B cell (primary cell): Measurements from ENCODE around the gene MYT1. TPM values are rescaled to one million over a fixed set of nuclear protein-coding genes. Genes with fewer than 3 reads are reported as not detected.
"Not testable (repeated sequence)": the region's sequence is repeated elsewhere in the genome, so short reads cannot be mapped to it uniquely, and the experiment has no call there.

Source experiments
- ATAC-seq: fragments of 200-7000 bp; cut with Tn5 transposase; one replicate; pipeline ENCODE4 v1.10.0; 2021; ENCODE audit warnings: low read depth, mild to moderate bottlenecking, moderate number of reproducible peaks, moderate library complexity
- CTCF ChIA-PET: fragments of 350-600 bp; sonication (Branson Sonifier 250); formaldehyde crosslinking; loops from one replicate; lab custom pipeline; 2021; ENCODE audit warnings: antibody characterized with exemption, inconsistent platforms; lab: Charles Lee
- POLR2A ChIA-PET: fragments of 350-600 bp; sonication (Branson Sonifier 250); formaldehyde crosslinking; loops from one replicate; lab custom pipeline; 2021; ENCODE audit warnings: antibody characterized with exemption; lab: Charles Lee
- DNase-seq: peaks from one replicate; pipeline ENCODE4 v3.0.0; 2013
- H2AFZ ChIP-seq: 2 replicates; pipeline ENCODE4 v1.6.1; 2012; ENCODE audit warnings: mild to moderate bottlenecking, low read depth, low read length; ENCODE audit not compliant: insufficient read depth, poor library complexity, severe bottlenecking
- H3K27ac ChIP-seq, 2 donors: 1 replicate in 1 of 2; 2 replicates in 1 of 2; pipeline ENCODE4 v1.5.1; 2012 to 2013; ENCODE audit warnings: low read length in 2 of 2, mild to moderate bottlenecking in 2 of 2, moderate library complexity in 1 of 2
- H3K27me3 ChIP-seq, 4 experiments: fragments of 200-600 bp in 1 of 4; sonication (generic) in 1 of 4; replicated peaks in 1 of 4; 1 replicate in 2 of 4; 2 replicates in 2 of 4; pipeline versions ENCODE4 v1.6.1 to v1.7.0; 2013 to 2016; ENCODE audit warnings: low read length in 3 of 4, mild to moderate bottlenecking in 2 of 4, mixed read lengths in 1 of 4, moderate library complexity in 1 of 4; ENCODE audit not compliant: insufficient read depth in 4 of 4, control insufficient read depth in 3 of 4; ENCODE audit errors: control extremely low read depth in 1 of 4
- H3K36me3 ChIP-seq, 2 experiments: replicated peaks in 1 of 2; 1 replicate in 1 of 2; 2 replicates in 1 of 2; pipeline versions ENCODE4 v1.6.1 to v1.7.1; 2013; ENCODE audit warnings: low read length in 1 of 2; ENCODE audit not compliant: insufficient read depth in 2 of 2, control insufficient read depth in 1 of 2; ENCODE audit errors: control extremely low read depth in 1 of 2, extremely low read depth in 1 of 2
- H3K4me1 ChIP-seq, 2 donors: fragments of 200-600 bp in 1 of 2; sonication (generic) in 1 of 2; 1 replicate in 1 of 2; 2 replicates in 1 of 2; pipeline versions ENCODE4 v1.5.1 to v1.6.1; 2013 to 2017; ENCODE audit warnings: low read length in 2 of 2; ENCODE audit not compliant: control insufficient read depth in 2 of 2, insufficient read depth in 2 of 2
- H3K4me2 ChIP-seq: replicated peaks from 2 replicates; pipeline ENCODE3; 2012; ENCODE audit warnings: mild to moderate bottlenecking, low read depth, low read length; ENCODE audit not compliant: poor library complexity, severe bottlenecking
- H3K4me3 ChIP-seq, 5 experiments: fragments of 200-600 bp in 1 of 5; sonication (generic) in 1 of 5; 1 replicate in 3 of 5; 2 replicates in 2 of 5; pipeline versions ENCODE4 v1.5.1 to v1.7.0; 2011 to 2016; ENCODE audit warnings: low read length in 4 of 5, mild to moderate bottlenecking in 4 of 5, low read depth in 2 of 5, control low read depth in 1 of 5, moderate library complexity in 1 of 5; ENCODE audit not compliant: insufficient read depth in 1 of 5; ENCODE audit errors: control extremely low read depth in 1 of 5, extremely low read depth in 1 of 5
- H3K79me2 ChIP-seq: fragments of 200-600 bp; sonication (generic); one replicate; pipeline ENCODE4 v1.6.0; 2016; ENCODE audit warnings: low read length; ENCODE audit not compliant: control insufficient read depth, insufficient read depth
- H3K9ac ChIP-seq: fragments of 200-600 bp; sonication (generic); 2 replicates; pipeline ENCODE4 v1.6.1; 2017; ENCODE audit warnings: mild to moderate bottlenecking, low read length, moderate library complexity
- H3K9me3 ChIP-seq, 3 donors: one replicate each; pipeline versions ENCODE4 v1.6.1 to v1.7.1; 2013; ENCODE audit warnings: low read length in 2 of 3; ENCODE audit not compliant: control insufficient read depth in 2 of 3, insufficient read depth in 1 of 3; ENCODE audit errors: control extremely low read depth in 1 of 3
- H4K20me1 ChIP-seq: 2 replicates; pipeline ENCODE4 v1.6.0; 2012; ENCODE audit warnings: mild to moderate bottlenecking, low read length; ENCODE audit not compliant: insufficient read depth, control insufficient read depth, poor library complexity, severe bottlenecking
- H3K27ac Mint-ChIP-seq: one replicate; pipeline ENCODE4 v1.8.0; 2021; ENCODE audit warnings: mixed read lengths
- H3K27me3 Mint-ChIP-seq: one replicate; pipeline ENCODE4 v1.8.0; 2021; ENCODE audit warnings: mixed read lengths
- H3K4me1 Mint-ChIP-seq: one replicate; pipeline ENCODE4 v1.8.0; 2021; ENCODE audit warnings: mixed read lengths
- H3K4me3 Mint-ChIP-seq: one replicate; pipeline ENCODE4 v1.8.0; 2021; ENCODE audit warnings: mixed read lengths
- H3K9me3 Mint-ChIP-seq: one replicate; pipeline ENCODE4 v1.8.0; 2022; ENCODE audit warnings: mixed read lengths; ENCODE audit not compliant: insufficient read depth
- EZH2 ChIP-seq: IDR thresholded peaks from 2 replicates; pipeline ENCODE4 v1.6.1; 2012; ENCODE audit warnings: borderline replicate concordance, low read depth, mild to moderate bottlenecking, moderate library complexity, low read length; ENCODE audit not compliant: insufficient read depth, poor library complexity, severe bottlenecking
- WGBS: methylation state at CpG from one replicate; pipeline ENCODE4 v1.1.5; 2013; ENCODE audit warnings: missing lambda C conversion rate; ENCODE audit not compliant: insufficient coverage; 5-methylcytosine and 5-hydroxymethylcytosine counted together
- intact Hi-C: fragments of 100-400 bp; cut with micrococcal nuclease; formaldehyde crosslinking; loops from one replicate; pipeline ENCODE4 v1.10.0; 2022
- polyA plus RNA-seq: library from polyadenylated mRNA; depleted of rRNA; stranded (reverse); fragments of >200 nt; gene quantifications from 2 replicates; pipeline ENCODE4 v1.2.3, GENCODE V29; 2012
- total RNA-seq, 2 donors: library from RNA; stranded (reverse); fragments of 120-200 nt in 1 of 2; gene quantifications; 1 replicate in 1 of 2; 2 replicates in 1 of 2; pipeline versions ENCODE4 v1.2.3 to v1.2.4, GENCODE V29; 2013 to 2022
- TF ChIP-seq, protein P1 (sequence below): fragments of 200-600 bp; IDR thresholded peaks from one replicate; pipeline ENCODE4 v1.8.0; 2022; ENCODE audit warnings: antibody characterized with exemption, mild to moderate bottlenecking

MYT1 gene
- total and polyA plus RNA-seq, 2 donors (not counting 1 experiment from before 2014, with no cell fraction given) = 0.49 to 42.2 TPM

DNA sequence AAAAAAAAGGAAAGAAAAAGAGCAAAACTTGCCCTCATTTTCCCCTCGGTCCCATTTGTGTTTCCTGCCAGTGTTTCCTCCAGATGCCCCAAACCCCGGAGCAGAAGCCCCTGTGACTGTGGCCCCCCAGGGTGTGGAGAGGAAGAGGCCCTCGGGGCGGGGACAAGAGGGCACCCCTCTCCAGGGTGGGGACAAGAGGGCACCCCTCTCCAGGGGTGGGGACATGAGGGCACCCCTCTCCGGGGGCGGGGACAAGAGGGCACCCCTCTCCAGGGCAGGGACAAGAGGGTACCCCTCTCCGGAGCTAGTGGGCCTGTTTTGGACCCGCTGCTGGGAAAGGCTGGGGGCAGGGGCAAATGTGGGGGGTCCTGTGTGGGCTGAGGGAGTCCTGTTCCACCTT lies 13.1 kb downstream of the MYT1 start:
- H3K4me1 ChIP-seq = no peaks in the 10 kb centered on the region
- H3K27ac ChIP-seq = no peak overlapping the region
- no peaks in the 10 kb centered on the region for H3K79me2 ChIP-seq
- Mint-ChIP-seq H3K27me3 (peaks cover 23% of the 10 kb centered on the region), H3K9me3 (peaks cover 4% of the 10 kb centered on the region), H3K4me3 (no peak overlapping the region), H3K4me1 (no peaks in the 10 kb centered on the region), H3K27ac (no peak overlapping the region)
- peaks cover 0 to 10% (median 0%) of the 10 kb centered on the region in 3 donors for H3K9me3 ChIP-seq
- H3K36me3 ChIP-seq = no peaks in the 10 kb centered on the region
- no peak for ATAC-seq
- no peak overlapping the region for H3K4me2 ChIP-seq
- H3K9ac ChIP-seq = no peak overlapping the region
- 56% methylated on average over 5 of the region's 8 CpGs for WGBS
- H2AFZ ChIP-seq = no peak overlapping the region
- no peaks in the 10 kb centered on the region for H4K20me1 ChIP-seq
- intact Hi-C loops = no loop called here
- no peak for DNase-seq
- TF ChIP-seq EZH2 = no peak
- TF ChIP-seq, protein P1, sequence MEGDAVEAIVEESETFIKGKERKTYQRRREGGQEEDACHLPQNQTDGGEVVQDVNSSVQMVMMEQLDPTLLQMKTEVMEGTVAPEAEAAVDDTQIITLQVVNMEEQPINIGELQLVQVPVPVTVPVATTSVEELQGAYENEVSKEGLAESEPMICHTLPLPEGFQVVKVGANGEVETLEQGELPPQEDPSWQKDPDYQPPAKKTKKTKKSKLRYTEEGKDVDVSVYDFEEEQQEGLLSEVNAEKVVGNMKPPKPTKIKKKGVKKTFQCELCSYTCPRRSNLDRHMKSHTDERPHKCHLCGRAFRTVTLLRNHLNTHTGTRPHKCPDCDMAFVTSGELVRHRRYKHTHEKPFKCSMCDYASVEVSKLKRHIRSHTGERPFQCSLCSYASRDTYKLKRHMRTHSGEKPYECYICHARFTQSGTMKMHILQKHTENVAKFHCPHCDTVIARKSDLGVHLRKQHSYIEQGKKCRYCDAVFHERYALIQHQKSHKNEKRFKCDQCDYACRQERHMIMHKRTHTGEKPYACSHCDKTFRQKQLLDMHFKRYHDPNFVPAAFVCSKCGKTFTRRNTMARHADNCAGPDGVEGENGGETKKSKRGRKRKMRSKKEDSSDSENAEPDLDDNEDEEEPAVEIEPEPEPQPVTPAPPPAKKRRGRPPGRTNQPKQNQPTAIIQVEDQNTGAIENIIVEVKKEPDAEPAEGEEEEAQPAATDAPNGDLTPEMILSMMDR = no peak
- peaks cover 0 to 4% (median 0%) of the 10 kb centered on the region in 4 experiments for H3K27me3 ChIP-seq
- ChIA-PET CTCF (no interaction called here), POLR2A (no interaction called here)
- no peak overlapping the region for H3K4me3 ChIP-seq

DNA sequence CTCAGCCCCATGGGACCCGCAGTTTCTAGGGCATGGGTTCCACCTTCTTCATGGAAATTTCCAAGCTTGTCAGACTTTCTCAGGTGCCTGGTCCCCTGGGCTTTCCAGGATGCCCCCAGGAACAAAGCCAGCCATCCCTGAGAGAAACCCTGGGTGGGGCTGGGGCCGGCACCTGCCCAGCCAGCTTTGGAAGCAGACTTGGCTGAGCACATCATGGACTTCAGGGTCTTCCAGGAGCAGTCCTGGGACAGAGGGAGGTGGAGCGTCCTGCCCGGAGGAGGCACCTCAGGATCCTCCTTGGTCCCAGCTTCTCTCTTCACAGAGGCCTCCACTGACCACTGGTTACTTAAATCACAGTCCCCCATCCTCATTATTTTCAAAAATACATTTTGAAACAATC lies 13.5 kb downstream of the MYT1 start:
- Mint-ChIP-seq H3K27me3 (peaks cover 26% of the 10 kb centered on the region), H3K27ac (no peak overlapping the region), H3K4me1 (no peaks in the 10 kb centered on the region), H3K4me3 (no peak overlapping the region), H3K9me3 (peaks cover 4% of the 10 kb centered on the region)
- H3K27me3 ChIP-seq = peaks cover 0 to 4% (median 0%) of the 10 kb centered on the region in 4 experiments
- H4K20me1 ChIP-seq = no peaks in the 10 kb centered on the region
- no peak overlapping the region for H3K4me3 ChIP-seq
- H3K9me3 ChIP-seq = peaks cover 0 to 10% (median 0%) of the 10 kb centered on the region in 3 donors
- H3K27ac ChIP-seq = no peak overlapping the region
- TF ChIP-seq EZH2 = no peak
- TF ChIP-seq, protein P1 = no peak
- DNase-seq = no peak
- ChIA-PET POLR2A (no interaction called here), CTCF (no interaction called here)
- no peaks in the 10 kb centered on the region for H3K79me2 ChIP-seq
- H2AFZ ChIP-seq = no peak overlapping the region
- H3K9ac ChIP-seq = no peak overlapping the region
- 89% methylated on average over 4 of the region's 4 CpGs for WGBS
- H3K36me3 ChIP-seq = no peaks in the 10 kb centered on the region
- no peak overlapping the region for H3K4me2 ChIP-seq
- no peak for ATAC-seq
- H3K4me1 ChIP-seq = no peaks in the 10 kb centered on the region
- intact Hi-C loops = no loop called here

DNA sequence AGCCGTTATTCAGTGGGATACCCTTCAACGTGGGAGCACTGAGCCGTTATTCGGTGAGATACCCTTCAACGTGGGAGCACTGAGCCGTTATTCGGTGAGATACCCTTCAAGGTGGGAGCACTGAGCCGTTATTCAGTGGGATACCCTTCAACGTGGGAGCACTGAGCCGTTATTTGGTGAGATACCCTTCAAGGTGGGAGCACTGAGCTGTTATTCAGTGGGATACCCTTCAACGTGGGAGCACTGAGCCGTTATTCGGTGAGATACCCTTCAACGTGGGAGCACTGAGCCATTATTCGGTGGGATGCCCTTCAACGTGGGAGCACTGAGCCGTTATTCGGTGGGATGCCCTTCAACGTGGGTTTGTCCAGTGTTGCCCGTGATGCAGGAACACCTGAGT lies 14.7 kb downstream of the MYT1 start:
- H2AFZ ChIP-seq, H3K4me1 ChIP-seq, H3K27ac Mint-ChIP-seq, H3K27me3 ChIP-seq, CTCF ChIA-PET, DNase-seq, H4K20me1 ChIP-seq, POLR2A ChIA-PET, H3K4me1 Mint-ChIP-seq, H3K4me2 ChIP-seq, H3K36me3 ChIP-seq, H3K4me3 ChIP-seq, H3K4me3 Mint-ChIP-seq, H3K79me2 ChIP-seq, ATAC-seq, H3K27ac ChIP-seq, H3K9me3 Mint-ChIP-seq, H3K9ac ChIP-seq, intact Hi-C loops: not testable (repeated sequence)
- H3K27me3 Mint-ChIP-seq = peaks cover 31% of the 10 kb centered on the region
- peaks cover 0 to 10% (median 0%) of the 10 kb centered on the region in 3 donors for H3K9me3 ChIP-seq
- 93% methylated on average over 20 of the region's 20 CpGs for WGBS
